ENCODE results near the gene SSTR4. TPM values are rescaled to one million over a fixed set of nuclear protein-coding genes. Genes with fewer than 3 reads are reported as not detected.

SSTR4 gene
- total and polyA plus RNA-seq, 2 donors, result 0.06 TPM; not detected in 1

DNA sequence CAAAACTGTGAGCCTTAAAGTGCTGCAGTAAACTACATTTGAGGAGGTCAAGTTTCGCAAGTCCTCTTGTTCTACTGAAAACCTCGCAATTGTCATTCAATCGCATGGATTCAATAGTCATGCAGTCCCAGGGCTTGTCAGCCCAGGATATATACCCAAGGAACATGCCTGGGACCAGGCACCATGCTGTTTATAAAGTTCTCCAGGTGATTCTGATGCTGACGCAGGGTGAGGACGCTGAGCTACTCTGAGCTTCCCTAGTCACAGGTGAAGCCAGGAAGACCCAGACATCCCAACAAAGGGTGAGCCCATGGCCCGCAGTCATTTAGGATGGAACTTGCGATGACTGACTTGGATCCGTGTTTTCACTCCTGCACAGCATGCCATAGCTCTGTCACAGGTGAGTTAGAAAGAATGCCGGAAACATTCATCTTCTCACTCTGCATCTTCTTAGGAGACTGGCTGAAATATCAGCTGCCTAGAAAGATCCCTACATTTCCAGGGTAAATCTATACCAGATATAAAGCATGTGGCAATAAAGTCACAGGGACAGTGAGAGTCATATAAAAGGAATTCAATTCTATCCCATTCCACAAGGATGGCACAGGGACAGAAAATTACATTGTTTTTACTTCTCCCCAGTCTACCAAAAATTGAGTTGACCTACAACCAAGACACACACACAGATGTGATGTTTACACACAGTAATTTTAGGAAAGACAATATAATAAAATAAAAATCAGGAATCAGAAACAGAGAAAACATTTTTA, 27.0 kb upstream of the SSTR4 start:
- no peak for DNase-seq (ENCODE audit: extremely low spot score)
- 97% methylated on average over 9 of the region's 9 CpGs for WGBS
- H3K4me3 ChIP-seq (ENCODE audit: low read depth, low read length), result no peak overlapping the region
- no peaks in the 10 kb centered on the region for H3K36me3 ChIP-seq (ENCODE audit: insufficient read depth)
- H3K4me1 ChIP-seq (ENCODE audit: insufficient read depth), result no peaks in the 10 kb centered on the region
- no peak overlapping the region for H3K27ac ChIP-seq (ENCODE audit: low read depth)

DNA sequence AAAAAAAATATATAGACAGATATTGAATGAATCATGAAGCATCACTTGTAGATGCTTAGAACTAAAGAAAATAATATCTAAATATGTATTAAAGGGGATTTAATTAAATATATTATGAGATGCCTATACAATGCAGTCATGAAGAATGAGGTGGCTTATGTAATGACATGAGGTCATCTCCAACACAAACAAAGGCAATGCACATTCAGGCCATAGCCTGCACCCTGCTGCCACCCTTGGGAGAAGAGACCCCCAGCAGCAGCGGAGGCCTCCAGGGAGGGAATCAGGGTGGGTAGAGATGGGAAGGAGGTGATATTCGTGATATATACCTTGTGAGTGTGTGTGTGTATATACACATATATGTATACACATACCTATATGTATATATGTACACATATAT, 26.4 kb upstream of the SSTR4 start:
- no peak for DNase-seq (ENCODE audit: extremely low spot score)
- Histone ChIP-seq H3K27ac (ENCODE audit: low read depth) (no peak overlapping the region), H3K4me3 (ENCODE audit: low read depth, low read length) (no peak overlapping the region), H3K36me3 (ENCODE audit: insufficient read depth) (no peaks in the 10 kb centered on the region), H3K4me1 (ENCODE audit: insufficient read depth) (no peaks in the 10 kb centered on the region)
- 94% methylated on average over 2 of the region's 2 CpGs for WGBS

DNA sequence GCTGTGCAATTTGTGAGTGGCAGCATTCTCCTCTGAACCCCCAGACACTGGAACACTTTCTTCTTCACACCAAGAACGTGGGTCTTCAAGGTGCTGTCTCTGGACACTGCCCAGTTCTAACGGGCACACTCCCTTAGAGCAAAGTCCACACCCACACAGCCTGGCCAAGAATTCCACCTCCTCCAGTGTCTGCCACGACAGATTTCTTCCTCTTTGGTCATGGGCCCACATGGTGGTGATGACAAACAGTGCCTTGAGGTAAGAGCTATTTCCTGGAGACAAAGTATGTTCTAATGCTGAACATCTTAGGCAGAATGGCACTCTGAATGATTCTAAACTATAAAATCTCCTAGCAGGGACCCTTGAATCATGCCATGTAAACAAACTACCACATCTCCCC, 25.5 kb upstream of the SSTR4 start:
- Histone ChIP-seq H3K36me3 (ENCODE audit: insufficient read depth) (no peaks in the 10 kb centered on the region), H3K4me1 (ENCODE audit: insufficient read depth) (no peaks in the 10 kb centered on the region), H3K4me3 (ENCODE audit: low read depth, low read length) (no peak overlapping the region), H3K27ac (ENCODE audit: low read depth) (no peak overlapping the region)
- no peak for DNase-seq (ENCODE audit: extremely low spot score)
- 57% methylated on average over 3 of the region's 3 CpGs for WGBS

DNA sequence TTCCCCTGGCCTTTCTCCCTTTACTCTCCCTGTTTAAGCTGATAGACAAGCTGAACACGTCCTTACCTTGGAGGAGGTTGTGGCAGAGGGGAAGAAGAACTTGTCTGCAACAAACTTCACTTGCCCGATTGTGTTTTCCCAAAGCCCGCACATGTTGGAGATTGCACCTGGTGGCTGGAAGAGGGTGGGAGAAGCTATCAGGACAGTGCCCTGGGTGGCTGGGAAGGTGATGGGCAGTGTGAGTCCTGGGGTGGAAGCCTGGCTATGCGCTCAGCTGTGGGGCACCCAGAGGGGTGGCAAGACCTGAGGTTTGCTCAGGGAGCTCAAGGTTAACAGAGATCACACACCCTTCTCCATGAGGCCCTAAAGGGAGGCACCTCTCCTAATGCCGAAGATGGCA, 25.0 kb upstream of the SSTR4 start:
- Histone ChIP-seq H3K36me3 (ENCODE audit: insufficient read depth) (no peaks in the 10 kb centered on the region), H3K4me3 (ENCODE audit: low read depth, low read length) (no peak overlapping the region), H3K4me1 (ENCODE audit: insufficient read depth) (no peaks in the 10 kb centered on the region), H3K27ac (ENCODE audit: low read depth) (no peak overlapping the region)
- 67% methylated on average over 5 of the region's 5 CpGs for WGBS
- no peak for DNase-seq (ENCODE audit: extremely low spot score)

DNA sequence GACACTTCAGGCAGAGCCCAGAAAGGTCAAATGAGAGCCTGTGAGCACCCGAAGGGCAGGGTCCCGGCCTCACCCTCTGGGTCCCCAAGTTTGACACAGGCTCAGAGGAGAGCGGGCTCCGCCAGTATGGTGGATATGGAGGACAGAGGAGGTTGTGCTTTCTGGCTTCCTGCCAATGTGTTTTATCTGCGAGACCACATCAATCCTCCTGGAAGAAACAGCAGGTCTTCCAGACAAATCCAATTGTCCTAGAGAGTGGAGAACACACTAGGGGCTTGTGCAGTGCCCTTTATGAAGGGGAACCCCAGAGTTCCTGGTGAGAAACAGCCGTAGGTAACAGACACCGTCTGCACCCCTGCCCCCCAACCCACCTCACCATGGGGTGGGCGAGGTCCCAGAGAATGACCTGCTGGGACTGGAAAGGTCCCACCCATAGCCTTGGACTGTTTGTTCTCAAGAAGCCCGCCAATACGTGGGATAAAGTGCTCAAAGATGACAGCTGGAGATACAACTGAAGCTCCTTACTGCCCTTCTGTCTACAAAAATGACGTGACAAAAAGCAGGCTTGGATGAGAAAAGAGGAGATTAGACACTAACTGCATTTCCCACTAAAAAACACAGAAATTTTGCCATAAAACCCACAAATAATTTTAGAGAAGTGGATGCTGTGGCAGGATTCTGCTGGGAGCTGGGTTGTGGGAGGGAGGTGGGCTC, 23.9 kb upstream of the SSTR4 start:
- 76% methylated on average over 11 of the region's 11 CpGs for WGBS
- DNase-seq (ENCODE audit: extremely low spot score), result no peak
- Histone ChIP-seq H3K4me1 (ENCODE audit: insufficient read depth) (no peaks in the 10 kb centered on the region), H3K4me3 (ENCODE audit: low read depth, low read length) (no peak overlapping the region), H3K27ac (ENCODE audit: low read depth) (no peak overlapping the region), H3K36me3 (ENCODE audit: insufficient read depth) (no peaks in the 10 kb centered on the region)

DNA sequence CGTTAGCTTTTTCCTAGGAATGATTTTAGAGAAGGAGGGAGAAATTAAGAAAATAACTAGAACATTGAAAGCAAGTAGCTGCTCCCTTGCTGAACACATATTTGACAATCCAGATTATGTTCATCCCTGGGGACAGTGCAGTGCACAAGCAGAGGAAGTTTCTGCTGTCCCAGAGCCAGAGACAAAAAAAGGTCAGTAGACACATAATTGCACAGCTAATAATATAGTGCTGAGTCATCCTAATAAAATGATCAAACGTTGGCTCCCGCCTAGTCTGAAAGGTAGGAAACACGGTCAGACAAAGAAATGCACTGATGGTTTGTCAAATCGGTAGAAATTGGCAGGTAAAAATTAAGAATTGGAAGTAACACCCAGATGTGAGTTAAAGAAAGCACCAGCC, 21.7 kb upstream of the SSTR4 start:
- no peaks in the 10 kb centered on the region for H3K36me3 ChIP-seq (ENCODE audit: insufficient read depth)
- H3K4me3 ChIP-seq (ENCODE audit: low read depth, low read length), result no peak overlapping the region
- WGBS, result 48% methylated on average over 5 of the region's 5 CpGs
- DNase-seq (ENCODE audit: extremely low spot score), result no peak
- no peak overlapping the region for H3K27ac ChIP-seq (ENCODE audit: low read depth)
- no peaks in the 10 kb centered on the region for H3K4me1 ChIP-seq (ENCODE audit: insufficient read depth)

DNA sequence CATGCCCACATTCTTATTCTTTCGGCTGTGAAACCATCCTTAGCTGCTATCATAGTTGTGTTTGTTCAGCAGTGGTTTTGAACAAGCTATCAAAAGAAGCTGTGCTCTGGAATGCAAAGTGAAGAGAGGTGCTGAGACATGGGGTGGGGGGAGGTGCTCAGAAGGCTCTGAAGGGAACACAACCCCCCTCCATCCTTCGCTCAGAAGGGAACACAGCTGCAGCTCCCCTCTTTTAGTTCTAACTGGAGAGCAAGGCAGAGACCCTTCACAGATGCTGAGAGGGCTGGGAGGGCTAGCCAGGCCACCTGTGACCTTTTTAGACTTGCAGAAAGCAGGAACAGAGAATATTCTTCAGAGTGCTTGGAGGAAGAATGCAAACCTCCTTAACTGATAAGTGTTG, 17.6 kb upstream of the SSTR4 start:
- no peaks in the 10 kb centered on the region for H3K36me3 ChIP-seq (ENCODE audit: insufficient read depth)
- no peak overlapping the region for H3K27ac ChIP-seq (ENCODE audit: low read depth)
- WGBS, result 81% methylated on average over 2 of the region's 2 CpGs
- H3K4me1 ChIP-seq (ENCODE audit: insufficient read depth), result no peaks in the 10 kb centered on the region
- H3K4me3 ChIP-seq (ENCODE audit: low read depth, low read length), result no peak overlapping the region
- no peak for DNase-seq (ENCODE audit: extremely low spot score)

DNA sequence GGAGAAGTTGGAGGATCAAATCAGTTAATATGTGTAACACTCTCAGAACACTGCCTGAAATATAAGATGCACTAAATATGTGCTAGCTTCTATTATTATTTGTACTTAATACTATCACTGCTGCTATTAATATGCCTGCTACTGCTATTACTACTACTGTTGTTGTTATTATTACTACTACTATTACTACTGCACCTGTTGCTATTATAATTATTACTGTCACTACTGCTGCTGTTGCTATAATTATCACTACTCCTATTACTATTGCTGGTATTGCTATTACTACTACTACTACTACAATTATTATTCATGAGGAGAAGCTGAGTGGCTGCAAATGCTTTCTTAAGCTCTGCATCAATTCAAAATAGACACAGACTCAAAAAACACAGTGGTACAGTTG, 16.7 kb upstream of the SSTR4 start:
- H3K4me3 ChIP-seq (ENCODE audit: low read depth, low read length), result no peak overlapping the region
- no peaks in the 10 kb centered on the region for H3K36me3 ChIP-seq (ENCODE audit: insufficient read depth)
- no peaks in the 10 kb centered on the region for H3K4me1 ChIP-seq (ENCODE audit: insufficient read depth)

DNA sequence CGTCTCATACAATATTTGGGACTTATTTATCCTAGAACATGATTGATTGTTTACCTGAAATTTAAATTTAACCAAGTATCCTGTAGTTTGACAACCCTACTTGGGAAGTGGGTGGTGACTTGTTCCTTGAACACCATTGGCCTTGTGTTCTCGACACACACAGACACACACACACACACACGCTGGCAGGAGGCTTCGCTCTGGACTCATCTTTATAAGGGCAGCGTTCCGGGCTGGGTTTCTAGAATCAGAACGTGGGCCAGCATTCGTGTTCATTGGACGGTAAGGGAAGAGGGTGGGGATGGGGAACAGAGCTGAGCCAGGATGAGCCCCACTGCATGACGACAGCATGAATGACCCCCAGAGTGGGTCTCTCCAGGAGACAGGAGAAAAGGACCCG, 16.2 kb upstream of the SSTR4 start:
- Histone ChIP-seq H3K27ac (ENCODE audit: low read depth) (no peak overlapping the region), H3K36me3 (ENCODE audit: insufficient read depth) (no peaks in the 10 kb centered on the region), H3K4me1 (ENCODE audit: insufficient read depth) (no peaks in the 10 kb centered on the region), H3K4me3 (ENCODE audit: low read depth, low read length) (no peak overlapping the region)
- WGBS, result 90% methylated on average over 11 of the region's 11 CpGs
- DNase-seq (ENCODE audit: extremely low spot score), result no peak

More for the DNA sequence above, 16.7 kb upstream of the SSTR4 start:
- DNase-seq (ENCODE audit: extremely low spot score), result no peak
- H3K27ac ChIP-seq (ENCODE audit: low read depth), result no peak overlapping the region

DNA sequence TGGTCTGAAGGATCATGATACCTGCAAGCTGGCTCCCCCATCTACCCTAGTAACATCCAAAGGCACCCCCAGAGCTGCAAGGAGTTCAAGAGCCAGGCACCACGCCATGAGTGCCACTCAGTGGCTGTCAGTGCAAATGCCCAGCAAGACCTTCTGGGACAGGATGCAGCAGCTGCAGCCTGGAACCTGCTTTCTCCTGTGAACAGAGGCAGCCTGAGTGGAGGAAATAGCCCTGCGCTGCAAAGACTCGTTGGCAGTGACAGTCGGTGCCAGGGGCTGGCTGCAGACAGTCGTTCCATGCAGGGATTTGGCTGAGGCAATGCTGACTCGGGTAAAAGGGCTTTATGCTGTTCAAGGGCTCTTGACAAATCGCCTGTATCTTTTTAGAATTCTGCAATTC, 15.7 kb upstream of the SSTR4 start:
- WGBS, result 63% methylated on average over 7 of the region's 7 CpGs
- Histone ChIP-seq H3K4me3 (ENCODE audit: low read depth, low read length) (no peak overlapping the region), H3K36me3 (ENCODE audit: insufficient read depth) (no peaks in the 10 kb centered on the region), H3K4me1 (ENCODE audit: insufficient read depth) (no peaks in the 10 kb centered on the region), H3K27ac (ENCODE audit: low read depth) (no peak overlapping the region)
- no peak for DNase-seq (ENCODE audit: extremely low spot score)

DNA sequence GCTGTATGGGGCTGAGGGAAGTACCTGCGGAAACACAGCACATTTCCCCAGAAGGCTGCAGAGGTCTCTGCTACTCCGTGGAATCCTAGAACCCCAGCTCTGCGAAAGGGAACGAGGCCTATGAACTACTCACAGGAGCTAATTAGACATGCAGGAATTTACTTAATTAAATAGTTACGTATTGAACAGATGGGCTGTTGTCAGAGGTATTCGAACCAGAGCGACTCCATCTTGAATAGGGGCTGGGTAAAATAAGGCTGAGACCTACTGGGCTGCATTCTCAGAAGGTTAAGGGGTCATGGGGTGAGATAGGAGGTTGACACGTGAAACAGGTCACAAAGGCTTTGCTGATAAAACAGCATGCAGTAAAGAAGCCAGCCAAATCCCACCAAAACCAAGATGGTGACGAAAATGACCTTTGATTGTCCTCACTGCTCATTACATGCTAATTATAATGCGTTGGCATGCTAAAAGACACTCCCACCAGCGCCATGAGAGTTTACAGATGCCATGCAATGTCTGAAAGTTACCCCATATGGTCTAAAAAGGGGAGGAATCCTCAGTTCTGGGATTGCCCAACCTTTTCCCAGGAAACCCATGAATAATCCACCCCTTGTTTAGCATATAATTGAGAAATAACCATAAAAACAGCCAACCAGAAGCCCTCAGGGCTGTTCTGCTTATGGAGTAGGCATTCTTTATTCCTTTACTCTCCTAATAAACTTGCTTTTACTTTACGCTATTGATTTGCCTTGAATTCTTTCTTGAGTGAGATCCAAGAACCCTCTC, 14.7 kb upstream of the SSTR4 start:
- Histone ChIP-seq H3K4me1 (ENCODE audit: insufficient read depth) (no peaks in the 10 kb centered on the region), H3K4me3 (ENCODE audit: low read depth, low read length) (no peak overlapping the region), H3K36me3 (ENCODE audit: insufficient read depth) (no peaks in the 10 kb centered on the region), H3K27ac (ENCODE audit: low read depth) (no peak overlapping the region)
- WGBS, result 92% methylated on average over 12 of the region's 12 CpGs
- no peak for DNase-seq (ENCODE audit: extremely low spot score)

DNA sequence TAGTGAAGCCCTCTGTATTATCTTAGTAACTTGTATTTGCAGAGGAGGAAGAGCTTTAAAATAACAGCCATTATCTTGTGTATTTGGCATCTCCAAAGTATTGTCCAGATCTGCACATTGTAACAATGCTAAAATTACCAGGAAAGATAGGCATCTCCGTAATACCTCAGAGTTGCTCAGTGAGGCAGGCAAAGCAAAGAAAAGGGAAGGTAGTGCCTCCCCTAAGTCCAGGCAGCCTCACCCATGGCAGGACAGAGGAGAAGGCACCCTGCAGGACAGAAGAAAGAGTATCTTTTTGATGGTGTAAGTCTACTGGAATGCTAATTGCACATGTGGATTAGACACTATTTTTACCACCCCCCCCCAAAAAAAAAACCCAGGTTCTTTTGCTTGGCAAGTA, 13.6 kb upstream of the SSTR4 start:
- no peaks in the 10 kb centered on the region for H3K4me1 ChIP-seq (ENCODE audit: insufficient read depth)
- H3K4me3 ChIP-seq (ENCODE audit: low read depth, low read length), result no peak overlapping the region
- WGBS, result 73% methylated on average over 1 of the region's 1 CpG
- no peaks in the 10 kb centered on the region for H3K36me3 ChIP-seq (ENCODE audit: insufficient read depth)
- no peak for DNase-seq (ENCODE audit: extremely low spot score)
- H3K27ac ChIP-seq (ENCODE audit: low read depth), result no peak overlapping the region

DNA sequence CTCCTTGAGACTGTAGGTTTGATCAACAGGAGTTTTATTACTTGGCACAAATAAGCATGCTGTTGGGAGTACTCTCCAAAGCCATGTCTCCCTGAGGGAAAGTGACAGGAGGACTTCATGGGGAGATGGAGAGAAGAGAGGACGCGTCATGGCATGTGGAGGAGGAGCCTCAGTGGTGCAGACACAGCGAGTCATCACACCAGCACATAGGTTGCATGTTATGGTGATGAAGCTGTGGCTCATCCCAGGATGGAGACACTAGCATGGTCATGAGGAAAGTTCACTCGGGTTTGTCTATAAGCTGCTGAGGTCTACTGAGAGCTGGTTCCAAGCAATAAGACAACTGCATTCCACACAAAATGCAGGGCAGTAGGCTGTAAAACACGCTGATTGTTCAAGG, 13.2 kb upstream of the SSTR4 start:
- 96% methylated on average over 5 of the region's 5 CpGs for WGBS
- Histone ChIP-seq H3K36me3 (ENCODE audit: insufficient read depth) (no peaks in the 10 kb centered on the region), H3K4me1 (ENCODE audit: insufficient read depth) (no peaks in the 10 kb centered on the region), H3K27ac (ENCODE audit: low read depth) (no peak overlapping the region), H3K4me3 (ENCODE audit: low read depth, low read length) (no peak overlapping the region)
- no peak for DNase-seq (ENCODE audit: extremely low spot score)

DNA sequence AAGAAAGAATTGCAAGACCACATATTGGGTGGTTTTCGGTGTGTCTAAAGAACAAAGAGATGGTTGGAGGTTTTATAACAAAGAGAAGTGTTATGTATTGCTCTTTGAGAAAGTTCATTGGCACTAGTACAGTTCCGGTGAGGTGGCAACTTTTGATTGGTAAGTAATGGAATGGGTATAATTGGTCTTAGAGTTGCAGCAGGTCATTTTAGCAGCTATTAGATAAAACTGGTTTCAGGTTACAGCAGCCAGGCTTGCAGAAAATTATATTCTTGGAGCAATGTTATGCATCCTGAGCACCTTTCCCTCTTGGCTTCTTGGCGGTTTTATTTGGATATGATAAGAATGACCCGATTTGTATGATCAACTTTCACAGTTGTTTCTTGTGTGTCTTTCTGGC, 12.3 kb upstream of the SSTR4 start:
- Histone ChIP-seq H3K36me3 (ENCODE audit: insufficient read depth) (no peaks in the 10 kb centered on the region), H3K4me3 (ENCODE audit: low read depth, low read length) (no peak overlapping the region), H3K27ac (ENCODE audit: low read depth) (no peak overlapping the region), H3K4me1 (ENCODE audit: insufficient read depth) (no peaks in the 10 kb centered on the region)
- no peak for DNase-seq (ENCODE audit: extremely low spot score)
- WGBS, result 69% methylated on average over 4 of the region's 4 CpGs

Data from urinary bladder (tissue), 4 donors.